Brain microvascular endothelial cell (primary cell): Measurements from ENCODE around the gene CADM1.

Experiments used
- DNase-seq: peaks from one replicate; pipeline ENCODE4 v3.0.0-alpha.2; 2020
- H3K27ac ChIP-seq: fragments of 250-450 bp; sonication (Bioruptor Pico); 2 replicates; pipeline ENCODE4 v1.5.1; 2020; ENCODE audit warnings: mild to moderate bottlenecking, moderate library complexity
- H3K27me3 ChIP-seq: fragments of 250-450 bp; sonication (Bioruptor Pico); replicated peaks from 2 replicates; pipeline ENCODE4 v1.5.1; 2020; ENCODE audit warnings: mild to moderate bottlenecking
- H3K36me3 ChIP-seq: fragments of 250-450 bp; sonication (Bioruptor Pico); replicated peaks from 2 replicates; pipeline ENCODE4 v1.5.1; 2020; ENCODE audit warnings: mild to moderate bottlenecking
- H3K4me3 ChIP-seq: 2 replicates; pipeline ENCODE4 v1.5.1; 2011; ENCODE audit warnings: low read depth, mild to moderate bottlenecking, control low read depth, low read length, moderate library complexity
- in situ Hi-C: cut with HindIII; loops from 2 replicates; pipeline ENCODE4 v1.10.0; 2017; ENCODE audit warnings: low sequenced_read_pairs, low pct_ligation_motif_present
- TF ChIP-seq, protein P1 (sequence below): IDR thresholded peaks from 2 replicates; pipeline ENCODE4 v1.5.1; 2011; ENCODE audit warnings: low read depth, mild to moderate bottlenecking, moderate library complexity, low read length, control low read depth, inconsistent platforms; ENCODE audit errors: missing control alignments

The CADM1 gene

DNA sequence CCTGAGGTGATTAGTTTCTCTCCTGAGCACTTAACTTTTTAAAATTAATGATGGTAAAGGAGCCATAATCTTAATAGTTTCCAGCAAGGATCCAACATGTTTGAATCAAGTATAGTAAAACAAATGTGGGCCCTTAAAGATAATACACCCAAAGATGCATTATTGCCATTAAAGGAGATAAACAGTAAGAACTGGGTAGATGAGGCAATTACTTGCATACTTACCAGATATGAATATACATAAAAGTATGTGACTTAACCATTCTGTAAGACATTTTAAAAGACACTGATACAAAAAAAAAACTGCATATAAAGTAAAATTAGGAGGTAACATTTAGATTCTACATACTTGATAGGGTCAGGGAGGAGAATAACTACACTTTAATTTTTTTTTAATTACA is 48.2 kb downstream of the CADM1 start:
- DNase-seq, result no peak
- H3K4me3 ChIP-seq, result no peak overlapping the region
- in situ Hi-C loops, result no loop called here
- no peaks in the 10 kb centered on the region for H3K27me3 ChIP-seq
- no peak overlapping the region for H3K27ac ChIP-seq
- H3K36me3 ChIP-seq, result no peaks in the 10 kb centered on the region
- TF ChIP-seq, protein P1, sequence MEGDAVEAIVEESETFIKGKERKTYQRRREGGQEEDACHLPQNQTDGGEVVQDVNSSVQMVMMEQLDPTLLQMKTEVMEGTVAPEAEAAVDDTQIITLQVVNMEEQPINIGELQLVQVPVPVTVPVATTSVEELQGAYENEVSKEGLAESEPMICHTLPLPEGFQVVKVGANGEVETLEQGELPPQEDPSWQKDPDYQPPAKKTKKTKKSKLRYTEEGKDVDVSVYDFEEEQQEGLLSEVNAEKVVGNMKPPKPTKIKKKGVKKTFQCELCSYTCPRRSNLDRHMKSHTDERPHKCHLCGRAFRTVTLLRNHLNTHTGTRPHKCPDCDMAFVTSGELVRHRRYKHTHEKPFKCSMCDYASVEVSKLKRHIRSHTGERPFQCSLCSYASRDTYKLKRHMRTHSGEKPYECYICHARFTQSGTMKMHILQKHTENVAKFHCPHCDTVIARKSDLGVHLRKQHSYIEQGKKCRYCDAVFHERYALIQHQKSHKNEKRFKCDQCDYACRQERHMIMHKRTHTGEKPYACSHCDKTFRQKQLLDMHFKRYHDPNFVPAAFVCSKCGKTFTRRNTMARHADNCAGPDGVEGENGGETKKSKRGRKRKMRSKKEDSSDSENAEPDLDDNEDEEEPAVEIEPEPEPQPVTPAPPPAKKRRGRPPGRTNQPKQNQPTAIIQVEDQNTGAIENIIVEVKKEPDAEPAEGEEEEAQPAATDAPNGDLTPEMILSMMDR, result no peak

DNA sequence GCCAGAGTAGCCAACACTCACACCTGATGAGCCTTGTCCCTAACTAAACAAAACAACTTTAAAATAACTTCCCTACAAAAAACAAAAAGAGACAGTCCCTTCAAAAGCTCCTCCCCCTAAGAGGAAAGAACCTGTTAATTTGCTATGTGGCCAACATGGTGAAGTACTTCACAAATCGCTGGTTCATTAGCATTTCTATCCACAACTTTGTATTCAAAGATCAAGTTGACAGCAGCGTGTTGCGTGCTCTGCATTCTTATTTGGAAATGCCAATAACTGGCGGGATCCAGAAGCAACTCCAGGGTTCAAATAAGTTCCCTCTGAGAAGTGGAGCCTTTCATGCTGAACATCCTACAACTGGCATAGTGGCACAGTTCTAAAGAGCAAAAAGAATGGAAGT is 48.6 kb downstream of the CADM1 start:
- TF ChIP-seq, protein P1, result no peak
- H3K27me3 ChIP-seq, result no peaks in the 10 kb centered on the region
- no peak overlapping the region for H3K27ac ChIP-seq
- DNase-seq, result no peak
- in situ Hi-C loops, result no loop called here
- no peaks in the 10 kb centered on the region for H3K36me3 ChIP-seq
- H3K4me3 ChIP-seq, result no peak overlapping the region

DNA sequence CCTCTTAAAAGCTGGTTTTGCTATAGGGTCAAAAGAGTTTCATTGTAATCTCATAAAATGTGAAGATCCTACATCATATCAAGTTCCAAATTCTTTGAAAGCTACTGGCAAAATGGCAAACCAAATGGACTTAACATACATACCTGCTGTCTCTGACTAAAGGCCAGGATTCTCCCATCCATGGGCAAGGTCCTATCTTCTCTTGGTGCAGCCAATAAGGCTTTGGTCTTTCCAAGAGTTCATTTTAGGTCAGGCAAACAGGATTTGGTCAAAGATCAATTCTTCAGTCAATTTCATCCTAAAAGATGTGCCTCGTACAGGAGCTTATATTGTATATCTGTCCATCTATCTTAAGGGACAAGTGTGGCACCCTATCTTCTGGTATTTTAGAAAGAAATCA is 49.7 kb downstream of the CADM1 start:
- DNase-seq, result no peak
- H3K27ac ChIP-seq, result no peak overlapping the region
- H3K27me3 ChIP-seq, result no peaks in the 10 kb centered on the region
- no peak overlapping the region for H3K4me3 ChIP-seq
- no peaks in the 10 kb centered on the region for H3K36me3 ChIP-seq
- TF ChIP-seq, protein P1, result no peak
- in situ Hi-C loops, result no loop called here

DNA sequence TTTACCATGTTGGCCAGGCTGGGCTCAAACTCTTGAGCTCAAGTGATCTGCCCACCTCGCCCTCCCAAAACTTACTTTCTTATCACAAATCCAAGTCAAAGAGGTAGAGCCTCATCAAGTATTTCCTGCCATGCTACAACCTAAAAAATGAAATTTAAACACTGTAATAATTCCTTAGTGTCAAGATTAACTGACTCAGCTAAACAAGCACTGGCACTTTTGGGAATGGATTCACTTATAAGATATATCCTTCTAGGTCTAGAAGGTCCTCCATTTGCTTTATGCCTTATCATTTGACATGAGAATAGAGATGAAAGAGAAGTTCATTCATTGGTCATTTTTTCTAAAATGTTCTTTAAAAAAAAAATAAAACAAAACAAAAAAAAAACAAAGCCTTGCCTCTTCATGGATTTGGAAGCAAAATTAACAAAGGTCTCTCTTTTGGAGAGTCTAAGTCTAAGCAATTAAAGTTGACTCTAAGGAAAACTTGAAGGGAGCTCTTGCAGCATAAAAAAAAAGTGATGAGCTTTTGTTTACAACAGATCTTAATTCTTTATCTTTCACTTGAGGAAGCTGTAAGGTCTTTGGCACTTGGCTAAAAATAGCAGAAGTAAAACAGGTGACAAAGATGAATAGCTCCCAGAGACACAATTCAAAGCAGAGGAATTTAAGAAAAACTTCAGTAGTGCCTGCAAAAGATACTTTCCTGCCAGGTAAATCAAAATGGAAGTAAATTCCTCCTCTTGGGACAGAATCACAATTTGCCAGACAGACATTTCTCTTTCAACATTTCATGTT is 50.3 kb downstream of the CADM1 start:
- no peak overlapping the region for H3K27ac ChIP-seq

DNA sequence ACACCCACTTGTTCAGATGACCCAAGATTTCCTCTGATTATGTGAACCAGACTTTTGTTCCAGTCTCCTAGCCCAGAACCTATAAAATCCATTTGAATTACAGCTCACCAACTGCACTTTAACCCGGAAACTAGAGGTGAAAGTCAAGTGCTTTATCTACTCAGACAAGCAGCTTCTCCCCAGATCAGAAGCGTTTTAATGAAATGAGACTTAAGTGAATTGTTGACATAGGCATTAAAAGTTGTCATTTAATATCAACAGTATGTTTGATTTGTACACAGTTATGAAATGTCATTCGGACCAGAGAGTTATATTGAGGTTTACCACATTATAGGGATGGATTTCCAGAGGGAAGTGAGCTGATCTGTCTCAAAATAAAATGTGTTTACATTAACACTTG is 52.0 kb downstream of the CADM1 start:
- no peaks in the 10 kb centered on the region for H3K36me3 ChIP-seq
- TF ChIP-seq, protein P1, result no peak
- H3K27ac ChIP-seq, result no peak overlapping the region
- no peak overlapping the region for H3K4me3 ChIP-seq
- H3K27me3 ChIP-seq, result no peaks in the 10 kb centered on the region
- in situ Hi-C loops, result no loop called here
- DNase-seq, result no peak

More for the DNA sequence above, 50.3 kb downstream of the CADM1 start:
- Histone ChIP-seq H3K36me3 (no peaks in the 10 kb centered on the region), H3K27me3 (no peaks in the 10 kb centered on the region), H3K4me3 (no peak overlapping the region)
- no peak for DNase-seq
- in situ Hi-C loops, result no loop called here
- TF ChIP-seq, protein P1, result no peak

DNA sequence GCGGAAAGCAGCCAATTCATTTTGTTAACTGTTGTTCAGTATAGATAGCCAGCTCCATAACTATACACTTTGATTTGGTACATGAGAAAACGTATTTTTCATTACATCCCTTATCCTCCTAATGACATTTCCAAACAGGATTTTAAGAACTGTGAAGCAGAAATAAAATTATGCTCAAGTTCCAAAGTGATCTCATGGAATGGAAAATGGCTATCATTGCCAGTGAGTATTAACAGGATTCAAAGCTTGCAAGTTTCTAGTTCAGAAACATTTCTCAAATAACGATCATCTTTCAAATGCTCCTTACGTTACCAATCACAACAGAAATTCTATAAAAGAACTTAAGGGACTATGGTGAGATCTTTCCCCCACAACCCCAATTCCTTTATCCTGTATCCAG is 53.7 kb downstream of the CADM1 start:
- no peak for DNase-seq
- TF ChIP-seq, protein P1, result no peak

More for the DNA sequence above, 53.7 kb downstream of the CADM1 start:
- no peaks in the 10 kb centered on the region for H3K36me3 ChIP-seq
- no peak overlapping the region for H3K4me3 ChIP-seq
- no peaks in the 10 kb centered on the region for H3K27me3 ChIP-seq
- no peak overlapping the region for H3K27ac ChIP-seq
- in situ Hi-C loops, result no loop called here
